CD4-positive, alpha-beta T cell treated with Interleukin-4 for 4 hours (primary cell): ENCODE results near the gene KLHL3.
A peak's percentile ranks its signal among the peaks of the same experiment; 100 is the strongest.

Experiments
- DNase-seq: peaks from one replicate; pipeline ENCODE4 v3.0.0-alpha.2; 2020

KLHL3 gene

DNA sequence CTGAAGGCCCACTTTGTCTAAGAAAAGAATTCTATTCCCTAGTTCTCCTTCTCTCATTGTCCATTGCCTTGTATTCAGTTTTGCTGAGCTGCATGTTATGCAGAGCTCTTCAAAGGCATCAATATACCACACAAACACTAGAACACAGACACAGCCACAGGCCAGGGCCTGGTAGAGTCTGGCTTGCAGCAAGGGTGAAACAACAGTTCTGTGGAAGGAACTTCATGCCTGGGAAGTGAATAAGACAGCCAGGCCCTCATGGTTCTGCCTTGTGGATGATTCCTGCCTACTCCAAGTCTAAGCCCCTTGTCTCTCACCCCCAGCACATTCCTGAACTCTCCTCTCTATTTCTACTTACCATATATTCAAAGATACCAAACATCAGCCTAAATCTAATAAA lies 30.8 kb downstream of the KLHL3 start:
- DNase-seq: no peak

- DNase-seq: no peak
Measured at GRCh38 chr5:137703565-137703964, 32.3 kb downstream of the KLHL3 start.

GRCh38 chr5:137700282-137700680 lies 35.6 kb downstream of the KLHL3 start:
- DNase-seq: no peak

DNA sequence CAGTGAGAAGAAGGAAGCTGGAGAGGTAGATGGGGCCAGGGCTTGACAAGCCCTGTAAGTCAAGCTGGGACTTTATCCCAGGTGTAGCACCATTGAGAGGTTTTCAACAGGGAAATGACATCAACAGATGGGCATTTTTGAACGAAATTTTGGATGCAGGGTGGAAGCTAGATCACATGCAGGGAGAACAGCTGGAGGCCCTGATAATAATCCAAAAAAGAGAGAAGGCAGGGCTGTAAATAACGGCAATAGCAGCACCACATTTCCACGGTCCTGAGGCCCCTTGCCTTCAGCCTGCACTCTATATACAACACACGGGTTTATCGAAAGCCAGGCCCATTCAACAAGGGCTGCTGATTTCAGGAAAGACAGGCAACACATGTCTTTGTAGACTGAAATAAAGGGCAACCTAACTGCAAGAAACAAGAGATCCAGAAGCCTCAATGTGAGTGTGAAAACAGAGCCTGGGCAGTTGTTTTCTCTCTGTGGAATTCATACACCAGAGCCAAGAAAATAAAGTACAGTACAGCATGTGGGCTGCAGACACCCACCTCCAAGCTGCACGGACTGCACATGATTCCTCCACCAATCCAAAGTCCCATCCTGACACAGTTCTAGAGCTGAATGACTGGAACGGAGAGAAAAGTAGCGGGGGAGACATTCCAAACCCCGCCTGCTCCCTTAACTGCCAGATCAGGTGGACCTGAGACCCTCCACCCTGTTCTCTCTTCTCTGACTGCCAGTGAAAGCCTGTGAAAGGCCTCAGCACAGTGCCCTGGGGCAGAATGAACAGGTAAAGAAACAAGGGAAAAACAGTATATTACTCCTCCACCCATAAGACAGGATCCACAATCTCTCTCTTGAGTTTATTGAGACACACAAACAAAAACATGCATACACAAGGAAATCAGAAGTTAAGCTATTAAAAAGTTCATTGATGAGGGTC lies 36.3 kb downstream of the KLHL3 start:
- no peak for DNase-seq

GRCh38 chr5:137696481-137696880 lies 39.4 kb downstream of the KLHL3 start:
- DNase-seq: peak; percentile 46

DNA sequence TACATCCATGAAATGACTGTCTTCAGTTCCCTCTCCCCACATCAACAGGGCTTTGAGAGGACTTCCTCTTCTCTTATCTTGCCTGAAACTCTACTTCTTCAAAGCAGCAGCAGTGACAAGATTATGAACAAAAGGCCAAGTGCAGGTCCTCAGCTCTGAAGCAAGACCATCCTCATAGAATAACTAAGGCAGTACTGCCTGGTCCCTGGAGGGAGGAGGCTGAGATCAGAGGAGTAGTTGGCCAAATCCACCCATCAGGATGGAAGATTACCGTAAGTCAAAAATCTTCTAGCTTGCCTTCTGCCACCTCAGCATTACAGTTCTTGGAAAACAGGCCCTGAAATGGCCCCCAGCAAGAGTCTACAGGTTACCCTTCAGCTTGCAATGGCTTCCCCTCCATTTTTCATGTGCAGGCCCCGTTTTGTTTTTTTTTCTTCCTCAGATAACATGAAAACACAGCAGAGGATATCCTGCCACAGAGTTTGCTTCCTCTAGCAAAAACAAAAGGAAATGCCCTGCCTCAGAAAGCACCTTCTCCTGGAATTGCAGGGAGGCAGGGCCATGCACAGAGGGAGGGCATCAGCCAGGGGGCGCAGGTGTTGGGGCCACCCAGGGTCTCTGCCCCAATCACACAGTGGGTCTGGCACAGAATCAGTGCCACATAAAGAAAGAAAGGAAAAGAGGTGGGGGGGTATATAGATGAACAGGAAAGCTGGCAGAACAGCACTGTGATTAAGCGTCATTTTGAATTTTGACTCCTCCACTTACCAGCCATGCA lies 40.0 kb downstream of the KLHL3 start:
- DNase-seq: peak; percentile 26

DNA sequence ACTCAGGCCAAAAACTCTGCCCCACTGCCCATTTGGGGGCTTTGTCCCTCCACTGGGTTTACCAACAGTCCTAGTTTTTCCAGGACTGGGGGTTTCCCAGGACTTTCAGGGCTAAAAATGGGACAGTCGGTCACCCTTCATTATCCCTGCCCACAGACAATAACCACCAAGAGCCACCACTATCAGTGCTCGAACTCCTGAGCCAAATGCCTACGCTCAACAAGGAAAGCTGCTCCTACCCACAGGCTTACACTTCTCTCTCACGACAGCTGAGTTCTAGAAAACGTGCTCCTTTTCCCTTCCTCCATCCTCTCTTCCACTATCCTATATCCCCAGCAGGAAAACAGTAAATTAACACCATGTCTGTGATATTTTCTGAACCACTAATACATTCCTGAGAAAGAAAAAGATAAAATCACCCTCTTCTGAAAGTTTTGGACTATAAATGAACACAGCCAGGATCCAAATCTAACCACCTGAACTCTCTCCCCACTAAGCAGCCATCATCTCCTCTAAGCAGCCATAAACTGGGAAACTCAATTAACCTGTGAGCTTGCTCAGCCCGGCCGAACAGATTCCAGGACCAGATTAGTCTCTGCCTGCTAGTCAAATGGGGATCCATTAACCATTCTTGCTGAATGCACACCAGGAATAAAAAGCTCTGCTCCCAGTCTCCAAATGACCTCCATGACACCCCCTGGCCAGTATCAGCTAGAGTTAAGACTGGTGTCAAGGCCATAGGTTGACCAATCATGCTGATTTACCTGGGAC lies 41.8 kb downstream of the KLHL3 start:
- no peak for DNase-seq

DNA sequence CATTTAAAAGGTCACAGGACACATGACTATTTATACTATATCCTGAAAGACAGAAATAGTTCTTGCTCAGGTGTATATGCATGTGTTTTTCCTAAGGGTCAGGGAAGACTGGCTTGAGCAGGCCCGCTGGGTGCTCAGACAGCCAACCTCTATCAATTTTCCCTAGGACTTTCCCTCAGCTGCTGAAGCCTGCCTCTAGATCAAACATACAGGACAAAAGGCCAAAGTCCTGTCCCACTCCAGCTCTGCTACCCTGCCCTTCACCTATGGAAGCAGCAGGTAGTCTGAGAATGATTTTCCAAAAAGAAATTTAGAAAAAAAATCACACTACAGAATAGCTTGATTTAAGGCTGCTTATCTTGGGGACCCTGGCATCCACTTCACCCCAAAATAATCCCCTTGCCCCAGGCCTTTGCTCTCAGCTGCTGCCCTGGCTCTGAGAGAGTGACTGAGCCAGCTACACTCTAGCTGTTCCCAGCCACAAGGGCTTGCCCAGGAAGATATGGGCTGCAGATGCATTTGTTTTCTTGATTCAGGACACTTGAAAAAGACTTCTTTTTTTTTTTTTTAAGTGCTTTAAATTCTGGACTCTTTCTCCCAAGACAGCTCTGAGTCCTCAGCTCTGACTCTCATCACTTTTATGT lies 42.5 kb downstream of the KLHL3 start:
- DNase-seq: no peak

GRCh38 chr5:137689306-137689705 lies 46.6 kb downstream of the KLHL3 start:
- no peak for DNase-seq

DNA sequence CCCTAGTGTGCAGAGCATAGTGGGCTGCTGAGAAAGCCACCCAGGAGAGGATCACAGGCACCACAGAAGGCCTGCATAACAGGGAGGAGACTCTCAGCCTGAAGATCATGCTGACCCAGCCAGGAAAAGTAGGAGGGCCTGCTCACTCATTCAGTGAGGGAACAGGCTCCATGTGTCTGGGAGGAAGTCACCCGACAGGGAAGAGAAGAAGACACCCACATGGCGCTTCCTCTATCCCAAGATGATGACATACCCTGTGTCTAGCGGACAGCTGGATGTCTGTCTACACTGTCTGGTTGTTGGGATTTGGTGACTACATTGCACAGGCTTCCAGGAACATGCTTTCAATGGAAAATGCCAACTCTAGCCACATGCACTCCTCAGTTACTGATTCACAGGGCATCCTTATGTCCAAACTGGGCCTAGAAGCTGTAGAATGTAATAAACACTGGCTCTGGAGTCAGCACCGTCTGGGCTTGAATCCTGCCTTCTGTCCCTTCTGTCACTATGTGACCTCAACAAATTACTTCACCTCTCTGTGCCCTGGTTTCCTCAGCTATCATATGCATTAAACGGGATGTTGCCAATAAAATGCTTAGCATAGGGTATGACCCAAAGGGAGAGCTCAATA lies 47.6 kb downstream of the KLHL3 start:
- no peak for DNase-seq

- DNase-seq: no peak
Measured at GRCh38 chr5:137684761-137685160, 51.1 kb downstream of the KLHL3 start.

- no peak for DNase-seq
Measured at GRCh38 chr5:137681191-137681590, 54.7 kb downstream of the KLHL3 start.

- DNase-seq: no peak
Measured at GRCh38 chr5:137679910-137680309, 56.0 kb downstream of the KLHL3 start.

GRCh38 chr5:137679195-137679594 lies 56.7 kb downstream of the KLHL3 start:
- no peak for DNase-seq

DNA sequence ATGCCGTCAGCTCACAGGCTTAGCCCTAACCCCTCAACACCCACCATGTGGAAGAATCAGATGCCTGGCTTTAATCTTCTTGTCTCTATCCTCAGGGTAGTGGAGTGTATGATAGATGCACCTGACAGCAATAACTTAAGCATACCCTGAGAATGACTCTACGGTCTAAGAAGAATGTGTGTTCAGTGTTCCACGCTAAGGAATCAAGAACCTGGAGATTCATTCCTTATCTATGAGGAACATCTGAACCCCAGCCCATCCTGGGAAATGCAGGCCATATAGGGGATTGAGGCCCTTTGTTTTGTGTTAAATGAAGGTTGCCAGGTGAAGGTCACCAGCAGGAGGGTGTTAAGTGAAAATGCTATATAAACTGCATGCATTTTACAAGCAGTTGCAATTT lies 63.0 kb downstream of the KLHL3 start:
- no peak for DNase-seq

DNA sequence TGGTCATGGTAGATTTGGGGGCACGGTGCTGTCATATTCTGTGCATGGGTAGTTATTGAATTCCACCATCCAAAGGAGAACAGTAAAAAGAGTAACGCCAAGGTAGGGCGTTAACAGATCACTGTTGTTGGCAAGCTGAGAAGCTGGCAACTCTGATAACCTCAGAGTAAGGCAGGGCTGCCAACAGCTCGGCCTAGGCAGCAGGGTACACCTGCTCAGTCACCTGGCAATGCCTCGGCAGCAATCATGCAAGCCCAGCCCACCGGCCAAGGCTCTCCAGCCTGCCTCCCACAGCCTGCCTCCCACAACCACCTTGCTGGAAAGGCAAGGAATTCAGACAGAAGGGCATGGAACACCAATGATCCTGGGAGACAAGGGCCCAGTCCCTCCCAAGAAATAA lies 63.9 kb downstream of the KLHL3 start:
- DNase-seq: no peak

DNA sequence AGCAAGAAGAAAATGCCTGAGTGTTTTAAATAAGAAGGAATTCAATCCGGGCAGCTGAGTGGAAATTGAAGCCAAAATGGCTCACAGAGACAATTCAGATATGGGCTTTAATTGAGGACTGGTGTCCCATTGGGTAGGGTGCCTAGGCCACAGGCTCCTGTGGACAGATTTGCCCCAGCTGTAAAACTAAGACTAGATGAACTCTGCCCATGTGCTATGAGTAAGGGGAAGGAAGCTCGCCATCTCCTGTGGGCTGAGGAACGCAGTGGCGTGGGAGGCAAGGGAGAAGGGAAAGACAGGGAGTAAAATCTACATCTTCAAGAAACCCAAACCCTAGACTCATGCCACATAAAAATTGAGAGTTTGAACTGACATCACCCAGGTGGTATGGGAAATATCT lies 66.1 kb downstream of the KLHL3 start:
- DNase-seq: no peak

DNA sequence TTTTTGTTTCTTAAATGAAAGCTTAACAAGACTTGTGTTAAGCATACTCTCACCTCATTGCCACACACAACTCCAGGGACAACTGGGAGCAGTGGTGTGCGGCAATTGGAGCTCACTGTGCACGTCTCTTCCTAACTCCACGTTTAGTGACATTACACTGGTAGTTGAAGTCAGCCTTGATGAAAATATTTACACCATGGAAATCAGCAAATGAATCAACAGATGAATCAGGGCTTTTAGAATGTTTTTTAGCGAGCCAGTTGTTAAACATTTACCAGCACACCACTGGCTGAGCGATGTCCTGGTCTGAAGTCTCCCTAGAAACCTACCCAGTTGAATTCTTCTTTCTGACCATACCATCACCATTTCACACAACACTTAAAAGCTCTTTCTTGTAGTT lies 67.3 kb downstream of the KLHL3 start:
- DNase-seq: no peak

DNA sequence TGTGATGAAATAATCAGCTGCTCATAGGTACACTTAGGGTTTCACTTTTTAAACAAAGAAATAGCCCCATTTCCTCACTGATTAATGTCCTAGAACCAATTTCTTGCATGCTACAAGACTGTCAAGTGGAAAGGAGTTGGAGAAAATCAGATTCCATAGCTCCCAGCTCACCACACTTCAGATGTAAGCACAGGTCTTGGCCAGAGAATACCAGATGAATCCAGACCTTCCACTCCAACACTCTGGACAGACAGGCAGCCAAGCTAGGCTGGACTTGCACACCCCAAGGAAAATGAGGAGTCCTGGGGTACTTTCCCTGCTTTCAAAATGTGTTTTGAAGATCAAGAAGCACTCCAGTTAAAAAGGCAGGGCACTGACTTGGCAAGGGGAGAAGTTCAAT lies 68.5 kb downstream of the KLHL3 start:
- DNase-seq: no peak

- DNase-seq: no peak
Measured at GRCh38 chr5:137666901-137667300, 69.0 kb downstream of the KLHL3 start.

GRCh38 chr5:137666461-137666850 lies 69.4 kb downstream of the KLHL3 start:
- DNase-seq: no peak
